Panc1 (cell line): ENCODE results near the gene EPHB6. TPM values are rescaled to one million over a fixed set of nuclear protein-coding genes. Genes with fewer than 3 reads are reported as not detected.

ENCODE experiments used
- ATAC-seq: fragments of 200-7000 bp; cut with Tn5 transposase; 2 replicates; pipeline ENCODE4 v1.9.1; 2020; ENCODE audit warnings: mild to moderate bottlenecking, moderate library complexity
- BruUV-seq: library from RNA; stranded (reverse); fragments of 400-500 nt; replicated peaks from 2 replicates; lab custom pipeline; 2021; lab: Mats Ljungman, UMichigan
- CTCF ChIA-PET: fragments of 300-600 bp; sonication (Branson Sonifier 250); formaldehyde crosslinking; loops from one replicate; lab custom pipeline; 2022; ENCODE audit warnings: antibody characterized with exemption; lab: Charles Lee
- POLR2A ChIA-PET: fragments of 300-600 bp; sonication (Branson Sonifier 250); formaldehyde crosslinking; loops from one replicate; lab custom pipeline; 2022; ENCODE audit warnings: antibody characterized with exemption; lab: Charles Lee
- DNase-seq: peaks from one replicate; pipeline ENCODE4 v3.0.0-alpha.2; 2010; ENCODE audit warnings: low read depth, low spot score
- H3K27ac ChIP-seq: 2 replicates; pipeline ENCODE4 v1.5.1; 2011; ENCODE audit warnings: mild to moderate bottlenecking, low read length, inconsistent platforms
- H3K27me3 ChIP-seq: fragments of 200-500 bp; sonication (Bioruptor generic); 2 replicates; pipeline ENCODE4 v1.6.0; 2014; ENCODE audit warnings: low read length, inconsistent platforms; ENCODE audit not compliant: control insufficient read depth, insufficient read depth
- H3K36me3 ChIP-seq: fragments of 200-500 bp; sonication (Bioruptor generic); 2 replicates; pipeline ENCODE4 v1.5.1; 2014; ENCODE audit warnings: inconsistent platforms, mild to moderate bottlenecking, low read length, moderate library complexity; ENCODE audit not compliant: control insufficient read depth, insufficient read depth
- H3K4me1 ChIP-seq: 2 replicates; pipeline ENCODE4 v1.5.1; 2011; ENCODE audit warnings: inconsistent platforms, mild to moderate bottlenecking, low read length, moderate library complexity; ENCODE audit not compliant: control insufficient read depth, insufficient read depth
- H3K4me3 ChIP-seq, 2 experiments: 2 replicates each; pipeline ENCODE4 v1.5.1; 2011 to 2012; ENCODE audit warnings: low read depth in 2 of 2, low read length in 2 of 2, mild to moderate bottlenecking in 2 of 2, inconsistent platforms in 1 of 2, moderate library complexity in 1 of 2
- H3K9me3 ChIP-seq: fragments of 200-500 bp; sonication (Bioruptor generic); 2 replicates; pipeline ENCODE4 v1.5.1; 2014; ENCODE audit warnings: low read depth, mild to moderate bottlenecking, inconsistent platforms, low read length, moderate library complexity; ENCODE audit not compliant: control insufficient read depth, insufficient read depth
- CTCF ChIP-seq: fragments of 450-650 bp; IDR thresholded peaks from 2 replicates; pipeline ENCODE4 v1.5.1; 2017; ENCODE audit warnings: mild to moderate bottlenecking
- POLR2AphosphoS5 ChIP-seq: IDR thresholded peaks from 2 replicates; pipeline ENCODE4 v1.6.1; 2012; ENCODE audit warnings: mild to moderate bottlenecking, low read depth, low read length, moderate library complexity
- REST ChIP-seq, 2 experiments: IDR thresholded peaks; 2 replicates each; pipeline ENCODE4 v1.6.1; 2011 to 2012; ENCODE audit warnings: low read depth in 2 of 2, control low read depth in 1 of 2, low read length in 1 of 2, mild to moderate bottlenecking in 1 of 2, moderate library complexity in 1 of 2; ENCODE audit not compliant: insufficient read depth in 1 of 2
- SIN3A ChIP-seq: IDR thresholded peaks from 2 replicates; pipeline ENCODE4 v1.6.1; 2012; ENCODE audit warnings: low read depth, mild to moderate bottlenecking, low read length, moderate library complexity, borderline replicate concordance; ENCODE audit not compliant: insufficient read depth
- TCF7L2 ChIP-seq: IDR thresholded peaks from 2 replicates; pipeline ENCODE4 v1.6.1; 2011; ENCODE audit warnings: mild to moderate bottlenecking, low read depth, low read length, inconsistent platforms
- in situ Hi-C: cut with HindIII; loops from 2 replicates; pipeline ENCODE4 v1.10.0; 2016; ENCODE audit warnings: low sequenced_read_pairs, low pct_unique_long_range_greater_than_20kb
- intact Hi-C: fragments of 100-400 bp; cut with micrococcal nuclease; formaldehyde crosslinking; loops from one replicate; pipeline ENCODE4 v1.10.0; 2022; ENCODE audit not compliant: unreplicated experiment
- total RNA-seq: library from RNA; stranded (reverse); gene quantifications from one replicate; pipeline ENCODE4 v1.2.1, GENCODE V29; 2021; ENCODE audit not compliant: unreplicated experiment

Gene EPHB6
- total RNA-seq, 1 experiment from 2014 or later, result 0.54 TPM

- H3K27me3 ChIP-seq, result peaks cover 12% of the 10 kb centered on the region
- no peak overlapping the region for H3K27ac ChIP-seq
- no peak for DNase-seq
- H3K4me3 ChIP-seq, result no peak overlapping the region
- no peak for ATAC-seq
- H3K36me3 ChIP-seq, result no peaks in the 10 kb centered on the region
- no TSS peak for BruUV-seq
- ChIA-PET CTCF (no interaction called here), POLR2A (no interaction called here)
- H3K9me3 ChIP-seq, result no peaks in the 10 kb centered on the region
- in situ Hi-C loops (no loop called here), intact Hi-C loops (no loop called here)
- TF ChIP-seq CTCF (no peak), REST (IDR thresholded peaks at IDR 0.05; ENCODE audit: insufficient read depth in 1 of 2, low read depth in 2 of 2, low read length in 1 of 2) (no peak), TCF7L2 (no peak), POLR2AphosphoS5 (no peak), SIN3A (no peak)
- H3K4me1 ChIP-seq, result no peaks in the 10 kb centered on the region
Observed at GRCh38 chr7:142883571-142884285, 28.9 kb downstream of the EPHB6 start.

GRCh38 chr7:142884286-142884640, 29.4 kb downstream of the EPHB6 start:
- in situ Hi-C loops, result no loop called here

More at GRCh38 chr7:142884286-142884640, 29.4 kb downstream of the EPHB6 start:
- no peak overlapping the region for H3K27ac ChIP-seq
- no peak for TF ChIP-seq SIN3A
- TF ChIP-seq POLR2AphosphoS5, result no peak
- no peak for TF ChIP-seq REST (IDR thresholded peaks at IDR 0.05; ENCODE audit: insufficient read depth in 1 of 2, low read depth in 2 of 2, low read length in 1 of 2)
- TF ChIP-seq CTCF, result no peak
- TF ChIP-seq TCF7L2, result no peak
- POLR2A ChIA-PET, result no interaction called here
- no peak overlapping the region for H3K4me3 ChIP-seq
- ATAC-seq (no peak), DNase-seq (no peak)
- no peaks in the 10 kb centered on the region for H3K9me3 ChIP-seq
- H3K27me3 ChIP-seq, result peaks cover 7% of the 10 kb centered on the region
- H3K36me3 ChIP-seq, result no peaks in the 10 kb centered on the region
- intact Hi-C loops, result no loop called here
- CTCF ChIA-PET, result no interaction called here
- no TSS peak for BruUV-seq
- no peaks in the 10 kb centered on the region for H3K4me1 ChIP-seq
